Measurements from ENCODE around the gene PLIN4. TPM values are rescaled to one million over a fixed set of nuclear protein-coding genes. Genes with fewer than 3 reads are reported as not detected.

The PLIN4 gene
- total and polyA plus RNA-seq, 9 of the 15 experiments (the other 6 are each of a cell fraction or from before 2014, with no cell fraction given), result 0.04 to 0.16 (median 0.07) TPM; not detected in 3

- TF ChIP-seq ZNF609 (CRISPR knock-in tag; IDR thresholded peaks at IDR 0.05; ENCODE audit: borderline replicate concordance), result no peak
- no peak for TF ChIP-seq IRF9 (tag; IDR thresholded peaks at IDR 0.05)
- 0 out of 2 replicates have a peak, but pooled peaks have one; percentile 15 for TF ChIP-seq RBFOX2 (IDR thresholded peaks at IDR 0.05; ENCODE audit: low read depth, low read length)
- TF ChIP-seq ZMIZ1 (IDR thresholded peaks at IDR 0.05; ENCODE audit: low read depth in 2 of 2, low read length in 2 of 2), result no peak
- peak; percentile 75; the same call in 1 of the 2 replicates for TF ChIP-seq NBN (IDR thresholded peaks at IDR 0.05; ENCODE audit: low read depth)
- TF ChIP-seq BRD9 (IDR thresholded peaks at IDR 0.05; ENCODE audit: low read depth, partially characterized antibody), result no peak
- TF ChIP-seq ZBED1 (IDR thresholded peaks at IDR 0.05), result no peak
- 0 out of 2 replicates have a peak, but pooled peaks have one; percentile 9 for TF ChIP-seq ZC3H8 (IDR thresholded peaks at IDR 0.05)
- no peak for TF ChIP-seq RUNX1 (IDR thresholded peaks at IDR 0.05; ENCODE audit: low read depth)
- TF ChIP-seq SAP30 (IDR thresholded peaks at IDR 0.05; ENCODE audit: borderline replicate concordance, insufficient read depth, low read depth, low read length, poor library complexity, severe bottlenecking), result no peak
- TF ChIP-seq DNMT1 (IDR thresholded peaks at IDR 0.05), result no peak
- no peak for TF ChIP-seq IRF1 (CRISPR knock-in tag; IDR thresholded peaks at IDR 0.05; ENCODE audit: borderline replicate concordance)
- TF ChIP-seq ZNF511 (CRISPR knock-in tag; IDR thresholded peaks at IDR 0.05), result no peak
- no peak for TF ChIP-seq COPS2 (conservative IDR thresholded peaks at IDR 0.05)
These were observed 39.1 kb upstream of the PLIN4 start (continued) for GRCh38 chr19:4557144-4557970.

Data from K562 (cell line).